A673 (cell line): ENCODE measurements around the gene EFTUD2.

Experiments used
- CTCF ChIP-seq: fragments of 300-800, 200-600 bp; sonication (generic); conservative IDR thresholded peaks from 2 replicates; pipeline ENCODE4 v1.5.1; 2017; ENCODE audit warnings: low read depth, mild to moderate bottlenecking, antibody characterized with exemption, low read length, moderate library complexity, mixed read lengths
- EZH2 ChIP-seq: fragments of 200-600 bp; sonication (generic); IDR thresholded peaks from 2 replicates; pipeline ENCODE4 v1.6.1; 2017; ENCODE audit warnings: borderline replicate concordance, low read depth, mild to moderate bottlenecking, mixed read lengths, antibody characterized with exemption, low read length; ENCODE audit not compliant: poor library complexity, severe bottlenecking

GRCh38 chr17:44820631-44821212, 78.5 kb downstream of the EFTUD2 start:
- no peak for TF ChIP-seq CTCF
- TF ChIP-seq EZH2 = no peak
